ENCODE measurements around the gene DSE.

Gene DSE

GRCh38 chr6:116387374-116387773, 16.6 kb downstream of the DSE start:
- peak; percentile 33 for DNase-seq (ENCODE audit: low spot score)

DNA sequence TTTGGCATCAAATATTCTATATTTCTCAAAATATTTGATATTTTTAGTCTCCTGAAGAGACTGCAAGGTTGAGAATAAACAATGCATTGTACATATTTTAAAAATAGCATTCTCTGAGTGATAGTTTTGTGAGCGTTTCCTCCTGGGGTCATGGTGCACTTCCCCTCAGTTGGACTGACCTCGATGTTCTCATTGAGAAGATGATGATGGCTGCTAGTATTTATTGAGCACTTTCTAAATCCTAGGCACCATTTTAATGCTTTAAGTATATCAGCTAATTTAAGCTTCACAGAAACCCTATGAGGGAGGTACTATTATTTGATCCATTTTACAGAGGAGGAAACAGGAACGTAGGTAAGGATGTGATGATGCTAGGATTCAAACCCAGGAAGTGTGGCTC, 18.2 kb downstream of the DSE start:
- DNase-seq (ENCODE audit: low spot score), result no peak

- no peak for DNase-seq (ENCODE audit: low spot score)
Observed at GRCh38 chr6:116389357-116389756, 18.6 kb downstream of the DSE start.

DNA sequence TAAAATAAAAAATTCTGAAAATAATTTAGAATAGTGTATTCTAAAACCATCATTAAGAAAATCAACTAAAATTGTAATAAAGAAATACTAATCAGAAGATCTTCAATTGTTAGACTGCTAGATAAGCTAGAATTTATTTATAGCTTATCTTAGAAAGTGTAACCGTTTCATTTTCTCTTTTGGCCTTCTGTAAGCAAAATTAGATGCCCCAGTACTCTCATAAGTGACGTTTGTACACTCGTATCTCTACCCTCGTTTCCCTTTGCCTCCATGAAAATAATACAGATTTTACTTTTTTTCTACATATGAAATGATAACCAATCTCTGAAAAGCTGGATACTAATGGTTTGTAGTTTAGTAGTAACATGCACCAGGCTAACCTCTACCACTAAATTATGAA, 19.8 kb downstream of the DSE start:
- DNase-seq (ENCODE audit: low spot score), result no peak

DNA sequence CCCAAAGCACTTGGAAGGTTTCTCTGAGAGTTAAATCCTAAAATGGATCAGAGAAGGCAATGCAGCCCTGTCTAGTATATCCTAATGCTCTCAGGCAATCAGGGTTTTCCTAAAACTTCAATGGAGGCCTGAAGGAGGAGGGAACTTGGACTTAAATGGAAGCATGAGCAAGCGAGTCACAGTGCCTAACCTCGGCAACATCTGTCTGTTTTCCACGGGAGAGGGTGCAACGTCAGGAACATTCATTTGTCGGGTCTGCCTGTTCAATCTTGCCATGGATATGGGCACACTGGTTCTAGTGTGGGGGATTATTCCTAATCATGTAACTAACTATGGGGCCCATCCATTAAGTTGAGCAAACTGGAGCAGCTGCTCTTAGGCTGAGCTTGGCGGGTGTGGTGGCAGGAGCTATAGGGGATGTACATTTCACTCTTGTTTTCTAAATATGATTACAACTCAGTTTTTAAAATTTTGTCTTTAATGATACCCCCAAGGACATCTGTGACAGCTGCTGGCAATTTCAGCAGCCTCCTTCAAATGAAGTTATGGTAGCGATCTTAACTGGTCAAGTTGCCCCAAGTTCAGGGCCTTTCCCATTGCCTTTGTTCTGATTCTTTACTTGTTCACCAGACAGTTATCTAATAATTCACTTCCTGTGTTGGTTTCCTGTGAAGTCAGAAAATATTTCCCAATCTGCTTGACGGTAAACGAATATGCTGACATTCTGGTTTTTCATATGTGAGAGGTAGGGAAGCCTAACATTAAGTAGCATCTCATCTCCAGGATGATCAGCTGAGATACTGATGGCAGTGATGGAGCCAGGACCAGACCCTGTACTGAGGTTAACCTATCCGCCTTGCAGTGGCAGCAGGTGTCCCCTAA, 21.6 kb downstream of the DSE start:
- DNase-seq (ENCODE audit: low spot score), result peak; percentile 50

DNA sequence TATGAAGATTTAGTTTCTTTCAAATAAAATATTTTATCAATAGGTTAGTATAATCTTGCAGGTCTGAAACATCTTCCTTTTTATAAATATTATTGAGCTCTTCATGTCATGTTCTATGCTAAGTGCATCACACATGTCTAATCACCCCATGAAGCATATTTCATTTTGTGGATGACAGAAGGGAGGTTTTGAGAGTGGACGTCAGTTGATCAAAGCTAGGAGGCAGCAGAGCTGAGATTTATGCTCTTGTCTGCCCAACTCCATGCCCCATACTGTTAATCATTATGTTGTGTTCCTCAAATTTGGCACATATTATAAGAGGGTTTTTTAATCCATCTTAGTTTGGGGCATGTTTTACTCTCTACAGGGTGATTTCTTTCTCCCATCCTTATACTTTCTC, 22.7 kb downstream of the DSE start:
- DNase-seq (ENCODE audit: low spot score), result no peak

GRCh38 chr6:116395647-116396046, 24.9 kb downstream of the DSE start:
- no peak for DNase-seq (ENCODE audit: low spot score)

GRCh38 chr6:116396441-116396840, 25.7 kb downstream of the DSE start:
- DNase-seq (ENCODE audit: low spot score), result no peak

DNA sequence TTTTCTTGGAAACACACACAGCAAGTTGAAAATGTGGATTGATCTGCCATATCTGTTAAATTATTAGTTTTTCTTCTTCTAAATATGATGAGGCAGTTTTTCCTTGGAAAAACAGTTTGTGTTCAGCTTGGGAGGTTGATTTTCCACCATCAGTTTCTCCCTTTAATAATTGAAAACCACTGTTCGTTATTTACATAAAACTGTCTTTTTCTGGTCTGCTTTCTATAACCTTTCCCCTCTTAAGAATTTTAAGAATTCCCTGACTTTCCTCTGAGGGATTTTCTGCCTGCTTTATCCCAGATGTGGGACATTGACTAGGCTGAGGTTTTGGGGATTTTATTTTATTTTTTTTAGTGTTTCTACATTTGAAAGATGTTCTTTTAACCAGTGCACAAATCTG, 27.2 kb downstream of the DSE start:
- no peak for DNase-seq (ENCODE audit: low spot score)

DNA sequence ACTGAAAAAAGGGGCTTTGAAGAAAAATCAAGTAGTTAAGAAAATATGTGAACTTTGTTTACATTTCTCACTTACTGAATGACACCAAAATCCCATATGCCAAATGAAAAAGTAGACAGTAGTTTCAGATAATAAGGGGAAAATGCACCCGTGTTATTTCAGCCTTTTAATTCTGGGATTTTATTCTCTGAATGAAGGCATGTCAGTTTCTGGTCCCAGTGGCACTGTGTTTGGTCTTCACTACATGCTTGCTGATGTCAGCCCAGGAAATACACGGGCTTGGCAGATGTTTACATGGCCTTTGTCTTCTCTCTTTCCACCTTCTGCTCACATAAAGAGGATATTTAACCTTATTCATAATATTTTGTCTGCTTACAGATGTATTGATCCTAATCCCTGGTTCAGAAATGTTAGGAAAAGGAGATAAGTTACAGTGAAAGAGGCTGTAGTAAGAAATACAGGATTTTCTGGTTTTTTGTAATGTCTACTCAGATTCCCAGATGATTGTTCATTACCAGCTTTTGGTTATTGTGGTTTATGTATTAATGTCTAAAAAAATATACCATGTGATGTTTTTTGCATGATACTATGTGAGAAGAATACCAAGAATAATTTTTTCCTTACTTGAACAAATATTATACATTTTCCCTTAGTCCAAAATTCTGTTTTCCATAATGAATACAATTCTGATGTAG, 27.7 kb downstream of the DSE start:
- no peak for DNase-seq (ENCODE audit: low spot score)

DNA sequence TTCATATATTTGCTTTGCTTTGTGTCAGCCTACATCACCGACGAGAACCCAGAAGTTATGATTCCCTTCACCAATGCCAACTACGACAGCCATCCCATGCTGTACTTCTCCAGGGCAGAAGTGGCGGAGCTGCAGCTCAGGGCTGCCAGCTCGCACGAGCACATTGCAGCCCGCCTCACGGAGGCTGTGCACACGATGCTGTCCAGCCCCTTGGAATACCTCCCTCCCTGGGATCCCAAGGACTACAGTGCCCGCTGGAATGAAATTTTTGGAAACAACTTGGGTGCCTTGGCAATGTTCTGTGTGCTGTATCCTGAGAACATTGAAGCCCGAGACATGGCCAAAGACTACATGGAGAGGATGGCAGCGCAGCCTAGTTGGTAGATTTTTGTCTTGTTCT, 28.5 kb downstream of the DSE start:
- no peak for DNase-seq (ENCODE audit: low spot score)

DNA sequence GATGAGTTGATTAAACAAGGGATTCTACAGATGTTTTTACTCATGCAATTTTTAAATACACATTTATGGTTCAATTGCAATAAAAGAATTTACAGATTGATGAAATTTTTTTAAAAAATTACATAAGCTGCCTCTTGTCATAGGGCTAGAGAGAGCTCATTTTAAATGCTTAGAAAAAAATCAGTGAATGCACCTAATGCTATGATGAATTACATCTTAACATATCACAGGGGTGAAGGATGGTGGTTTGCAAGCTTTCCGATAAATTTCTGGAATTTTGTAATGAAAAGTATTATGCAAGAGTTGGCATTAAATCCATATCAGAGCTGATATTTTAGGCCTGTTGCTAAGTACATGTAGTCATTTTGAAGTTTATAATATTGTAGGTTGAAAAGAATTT, 29.6 kb downstream of the DSE start:
- no peak for DNase-seq (ENCODE audit: low spot score)

- no peak for DNase-seq (ENCODE audit: low spot score)
Observed at GRCh38 chr6:116402108-116402937, 31.6 kb downstream of the DSE start.

GRCh38 chr6:116403205-116403604, 32.5 kb downstream of the DSE start:
- no peak for DNase-seq (ENCODE audit: low spot score)

DNA sequence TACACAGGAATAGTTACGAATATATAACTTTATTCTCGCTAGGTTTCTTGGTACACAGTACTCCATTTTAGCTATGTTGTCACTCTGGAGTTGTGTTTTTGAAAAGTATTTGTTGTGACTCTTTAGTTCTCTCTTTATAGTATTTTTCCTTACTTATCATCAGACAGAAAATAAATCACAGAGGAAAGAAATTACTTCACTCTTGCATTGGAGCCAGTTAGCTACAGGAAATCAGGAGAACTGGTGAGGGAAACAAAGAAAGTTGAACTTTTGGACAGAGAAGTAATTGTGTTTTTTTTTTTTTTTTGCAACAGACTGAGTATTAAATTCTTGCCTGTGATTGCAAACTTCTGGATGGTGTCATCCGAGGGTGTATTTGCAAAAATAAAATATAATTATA, 33.9 kb downstream of the DSE start:
- DNase-seq (ENCODE audit: low spot score), result no peak

DNA sequence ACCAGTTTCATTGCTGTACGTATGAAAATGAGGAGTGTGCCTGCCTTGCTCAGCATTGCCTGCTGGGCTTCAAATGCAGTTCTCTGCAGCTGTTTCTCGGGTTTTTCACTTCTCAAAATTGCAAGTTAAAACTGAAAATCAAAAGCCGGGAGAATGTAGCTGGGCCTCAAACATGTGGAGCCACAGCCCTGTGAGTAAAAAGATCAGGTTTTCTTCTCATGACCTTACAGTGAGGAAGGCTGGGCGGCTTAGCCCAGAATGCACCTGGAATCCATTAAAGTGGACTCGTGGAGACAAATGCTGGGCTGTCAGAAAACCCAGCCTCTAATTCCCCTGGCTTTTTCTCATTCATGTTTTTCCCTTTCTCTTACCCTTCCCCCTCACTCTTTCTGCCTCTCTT, 34.4 kb downstream of the DSE start:
- no peak for DNase-seq (ENCODE audit: low spot score)

DNA sequence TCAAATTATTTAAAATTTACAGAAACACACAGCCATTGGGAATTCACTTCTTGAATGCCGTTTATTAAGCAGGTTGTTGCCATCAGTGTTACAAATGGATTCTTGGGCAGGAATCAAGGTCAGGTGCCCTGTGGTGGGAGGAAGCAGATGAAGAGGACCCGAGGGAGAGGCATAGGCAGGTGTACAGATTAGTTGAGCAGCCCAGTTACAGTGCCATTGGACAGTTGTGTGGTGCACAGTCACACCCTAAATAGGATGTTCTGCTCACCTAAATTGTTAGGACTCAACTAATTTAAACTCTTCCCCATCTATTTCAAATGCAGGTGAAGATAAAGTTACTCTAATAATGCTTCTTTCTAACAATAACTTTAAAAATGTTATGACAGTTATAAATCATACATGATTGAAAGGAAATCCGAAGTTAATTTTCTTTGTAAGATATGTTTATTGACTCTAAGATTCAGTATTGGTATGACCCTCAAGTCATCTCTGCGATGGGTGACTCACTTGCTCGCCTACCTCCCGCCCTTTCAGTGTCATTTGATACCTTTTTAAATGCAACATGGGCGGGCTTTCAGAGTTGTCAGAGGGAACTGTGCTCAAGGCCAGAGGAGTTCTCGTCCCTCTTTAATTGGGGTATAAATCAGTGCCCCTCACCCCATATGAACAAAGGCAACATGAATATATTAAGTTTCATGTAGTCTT, 35.1 kb downstream of the DSE start:
- no peak for DNase-seq (ENCODE audit: low spot score)

DNA sequence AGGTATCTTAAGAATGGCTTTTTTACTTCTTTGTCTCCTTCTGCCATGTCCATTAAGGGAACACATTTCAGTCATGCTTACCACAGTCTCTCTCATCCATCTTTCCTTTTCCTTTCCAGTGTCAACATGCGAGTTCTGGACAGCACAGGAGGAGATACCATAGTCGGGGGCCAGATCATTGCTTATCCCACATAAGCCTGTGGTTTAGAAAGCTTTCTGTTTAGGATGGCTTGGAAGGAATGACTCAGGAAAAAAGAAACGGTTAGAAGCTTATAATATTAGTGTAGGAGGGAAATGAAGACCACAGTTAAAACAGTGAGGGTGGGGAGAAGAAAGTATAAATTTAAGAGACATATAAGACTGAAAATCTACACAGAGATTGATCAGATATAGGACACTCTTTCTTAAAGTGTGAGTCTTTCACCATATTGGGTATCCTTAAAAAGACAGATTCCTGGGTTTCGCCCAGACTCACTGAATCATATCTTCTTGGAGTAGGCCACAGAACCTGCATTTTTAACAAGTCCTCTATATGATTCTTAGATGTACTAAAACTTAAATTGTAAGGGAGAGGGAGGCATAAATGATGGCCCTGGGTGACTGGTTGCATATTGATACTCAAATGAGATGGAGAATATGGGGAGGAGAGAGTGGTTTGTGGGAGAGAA, 36.1 kb downstream of the DSE start:
- DNase-seq (ENCODE audit: low spot score), result no peak

- no peak for DNase-seq (ENCODE audit: low spot score)
Observed at GRCh38 chr6:116408491-116408890, 37.7 kb downstream of the DSE start.

DNA sequence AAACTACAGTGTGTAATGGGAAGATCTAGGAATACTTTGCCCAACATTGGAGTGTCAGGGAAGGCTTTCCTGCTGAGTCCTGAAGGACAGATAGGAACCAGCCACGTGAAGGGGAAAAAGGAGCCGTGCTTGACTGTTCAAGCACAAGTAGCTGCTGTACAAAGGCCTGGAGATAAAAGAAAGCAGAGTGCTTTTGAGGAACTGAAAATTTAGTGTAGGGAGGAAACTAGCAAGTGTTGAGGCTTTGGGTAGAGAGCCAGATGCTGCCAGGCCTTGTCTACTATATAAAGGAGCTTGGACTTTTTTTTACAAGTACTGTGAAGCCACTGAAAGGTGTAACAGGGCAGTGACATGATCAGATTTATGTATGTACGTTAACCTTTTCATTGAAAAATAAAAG, 39.0 kb downstream of the DSE start:
- DNase-seq (ENCODE audit: low spot score), result no peak

DNA sequence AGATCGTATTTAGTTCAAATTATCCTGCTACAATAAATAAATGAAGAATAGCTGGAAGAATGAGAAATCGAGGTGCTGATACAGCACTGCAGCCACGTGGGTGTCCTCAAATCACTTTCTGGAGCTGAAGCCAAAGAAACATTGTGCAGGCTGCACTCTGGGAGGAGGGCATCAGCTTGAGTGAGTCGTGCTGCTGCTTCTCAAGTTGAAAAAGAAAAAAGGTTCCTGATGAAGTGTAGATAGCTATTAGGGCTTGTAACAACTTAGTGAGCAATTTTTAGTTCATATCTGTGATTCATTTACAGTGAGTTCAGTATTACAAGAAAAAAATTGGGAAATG, 40.5 kb downstream of the DSE start:
- no peak for DNase-seq (ENCODE audit: low spot score)

GRCh38 chr6:116412270-116412669, 41.5 kb downstream of the DSE start:
- no peak for DNase-seq (ENCODE audit: low spot score)
